Activated T-helper 17 cell treated with anti-CD3 and anti-CD28 coated beads, Interleukin-2, amount 50 U/mL, for 72 hours (primary cell): ENCODE results near the gene RASAL3. TPM values are rescaled to one million over a fixed set of nuclear protein-coding genes. Genes with fewer than 3 reads are reported as not detected.

Source experiments
- ATAC-seq: fragments of 150-1000 bp; cut with Tn5 transposase; replicated peaks from 2 replicates; pipeline ENCODE4 v1.10.0; 2021; ENCODE audit warnings: mild to moderate bottlenecking, moderate library complexity
- H3K27ac Mint-ChIP-seq: one replicate; pipeline ENCODE4 v1.8.0; 2022; ENCODE audit warnings: mixed read lengths
- H3K27me3 Mint-ChIP-seq: one replicate; pipeline ENCODE4 v1.8.0; 2022; ENCODE audit warnings: mixed read lengths
- H3K36me3 Mint-ChIP-seq: one replicate; pipeline ENCODE4 v1.8.0; 2022; ENCODE audit warnings: low read depth, mild to moderate bottlenecking, mixed read lengths
- H3K4me1 Mint-ChIP-seq: one replicate; pipeline ENCODE4 v1.8.0; 2022; ENCODE audit warnings: mixed read lengths
- H3K4me3 Mint-ChIP-seq: one replicate; pipeline ENCODE4 v1.8.0; 2022; ENCODE audit warnings: mild to moderate bottlenecking, mixed read lengths
- H3K9me3 Mint-ChIP-seq: one replicate; pipeline ENCODE4 v1.8.0; 2022; ENCODE audit warnings: mixed read lengths
- total RNA-seq, 2 donors: library from RNA; stranded (reverse); gene quantifications; one replicate each; pipeline ENCODE4 v1.2.3, GENCODE V29; 2022

The RASAL3 gene
- total RNA-seq, 2 donors from 2014 or later = 126 to 134 TPM

DNA sequence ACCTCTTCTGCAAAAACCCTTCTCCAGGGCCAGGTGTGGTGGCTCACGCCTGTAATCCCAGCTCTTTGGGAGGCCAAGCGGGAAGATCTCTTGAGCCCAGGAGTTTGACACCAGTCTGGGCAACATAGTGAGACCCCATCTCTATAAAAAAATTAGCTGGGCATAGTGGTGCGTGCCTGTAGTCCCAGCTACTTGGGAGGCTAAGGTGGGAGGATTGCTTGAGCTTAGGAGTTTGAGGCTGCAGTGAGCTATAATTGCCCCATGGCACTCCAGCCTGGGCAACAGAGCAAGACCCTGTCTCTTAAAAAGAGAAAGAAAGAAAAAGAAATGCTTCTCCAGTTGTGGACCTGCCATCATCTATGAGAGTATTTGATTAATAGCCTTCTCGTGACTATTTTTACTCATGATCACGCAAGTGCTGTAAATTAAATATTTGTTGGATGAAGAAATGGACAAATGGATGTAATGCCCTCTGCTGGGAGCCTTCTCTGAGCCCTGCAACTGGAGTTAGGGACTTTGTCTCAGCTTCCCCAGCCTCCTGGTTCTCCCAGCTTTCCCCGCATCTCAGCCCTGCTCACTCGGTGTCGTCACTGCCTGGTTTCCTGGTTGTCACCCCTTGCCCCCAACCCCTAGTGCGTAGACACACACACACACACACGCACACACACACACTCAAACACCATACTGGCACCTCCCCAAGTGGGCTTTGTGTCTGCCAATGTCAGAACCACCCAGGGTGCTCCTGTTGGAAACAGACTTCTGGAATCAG, 26.8 kb downstream of the RASAL3 start:
- Mint-ChIP-seq H3K27me3 (no peaks in the 10 kb centered on the region), H3K9me3 (no peaks in the 10 kb centered on the region), H3K36me3 (peaks cover 6% of the 10 kb centered on the region), H3K4me3 (no peak overlapping the region), H3K27ac (no peak overlapping the region), H3K4me1 (peaks cover 7% of the 10 kb centered on the region)
- no peak for ATAC-seq

DNA sequence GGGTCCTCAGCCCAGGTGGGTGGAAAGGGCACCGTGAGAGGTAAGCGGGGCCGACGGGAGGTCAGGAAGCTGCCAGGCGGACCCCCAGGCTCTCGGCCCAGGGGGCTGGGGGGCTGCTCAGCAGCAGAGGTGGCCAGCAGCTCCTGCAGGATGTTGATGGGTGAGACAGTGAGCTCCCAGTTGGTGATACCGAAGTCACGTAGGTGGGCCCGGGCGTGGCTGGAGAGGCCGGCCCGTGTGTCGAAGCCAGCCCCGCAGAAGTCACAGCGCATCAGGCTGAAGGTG, 27.6 kb downstream of the RASAL3 start:
- Mint-ChIP-seq H3K27ac (no peak overlapping the region), H3K36me3 (peaks cover 10% of the 10 kb centered on the region), H3K27me3 (no peaks in the 10 kb centered on the region), H3K4me1 (peaks cover 9% of the 10 kb centered on the region), H3K9me3 (no peaks in the 10 kb centered on the region), H3K4me3 (no peak overlapping the region)
- no peak for ATAC-seq

DNA sequence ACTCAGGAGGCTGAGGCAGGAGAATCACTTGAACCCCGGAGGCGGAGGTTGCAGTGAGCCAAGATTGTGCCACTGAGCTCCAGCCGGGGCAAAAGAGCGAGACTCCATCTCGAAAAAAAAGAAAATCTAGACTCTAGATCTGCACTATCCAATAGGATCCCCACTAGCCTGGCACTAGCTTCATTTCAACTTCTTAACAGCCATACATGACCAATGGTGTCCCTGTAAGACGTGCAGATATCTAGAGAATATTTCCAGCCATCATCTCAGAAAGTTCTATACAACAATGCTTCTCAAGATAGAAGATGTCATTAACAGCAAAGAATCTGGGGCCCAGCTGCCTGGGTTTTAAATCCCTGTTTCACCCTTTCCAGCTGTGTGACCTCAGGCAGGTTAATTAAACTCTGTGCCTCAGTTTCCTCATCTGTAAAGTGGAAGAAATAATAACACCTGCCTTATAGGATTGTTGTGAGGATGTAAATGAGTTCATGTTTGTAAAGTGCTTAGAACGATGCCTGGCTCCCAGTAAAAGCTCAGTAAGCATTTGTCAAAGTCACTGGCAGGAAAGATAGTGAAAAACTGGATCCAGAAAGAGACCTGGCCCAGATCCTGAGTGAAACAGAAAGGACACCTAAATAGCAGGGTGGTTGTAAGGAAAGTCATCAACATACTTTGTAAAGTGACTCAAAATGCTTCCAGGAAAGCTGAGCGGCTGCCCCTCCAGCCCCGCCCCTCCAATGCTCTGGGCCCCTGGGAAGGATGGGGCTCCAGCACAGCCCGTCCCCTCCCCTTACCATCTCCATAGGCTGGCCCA, 28.1 kb downstream of the RASAL3 start:
- H3K27ac Mint-ChIP-seq = no peak overlapping the region
- no peaks in the 10 kb centered on the region for H3K9me3 Mint-ChIP-seq
- H3K4me1 Mint-ChIP-seq = peaks cover 14% of the 10 kb centered on the region
- no peak overlapping the region for H3K4me3 Mint-ChIP-seq
- H3K36me3 Mint-ChIP-seq = peaks cover 15% of the 10 kb centered on the region
- no peak for ATAC-seq
- H3K27me3 Mint-ChIP-seq = no peaks in the 10 kb centered on the region

DNA sequence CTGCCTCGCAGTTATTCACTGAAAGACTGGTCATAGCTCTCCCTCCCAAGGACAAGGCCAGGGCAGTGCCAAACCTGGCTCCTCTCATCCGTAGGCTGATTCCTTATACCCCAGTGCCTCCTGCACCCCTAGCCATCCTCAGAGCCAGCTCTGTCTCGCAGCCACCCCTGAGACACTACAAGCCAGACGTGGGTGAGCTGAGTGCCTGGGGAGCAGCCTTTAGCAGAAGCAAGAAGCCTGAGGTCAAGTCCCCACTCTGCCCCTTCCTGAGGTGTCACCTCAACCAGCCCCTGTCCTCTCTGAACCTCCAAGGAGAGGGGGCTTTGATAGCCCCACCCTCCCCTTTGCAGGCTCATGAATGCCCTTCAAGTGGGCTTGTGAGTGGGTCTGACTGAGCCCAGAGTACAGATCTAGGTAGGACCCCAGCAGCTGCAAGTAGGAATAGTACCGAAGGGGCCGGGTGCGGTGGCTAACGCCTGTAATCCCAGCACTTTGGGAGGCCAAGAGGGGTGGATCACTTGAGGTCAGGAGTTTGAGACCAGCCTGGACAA, 30.8 kb downstream of the RASAL3 start:
- ATAC-seq = no peak
- Mint-ChIP-seq H3K4me1 (peaks cover 20% of the 10 kb centered on the region), H3K27ac (peak overlapping the region; percentile 99), H3K4me3 (peak overlapping the region; percentile 99), H3K36me3 (peaks cover 22% of the 10 kb centered on the region), H3K27me3 (no peaks in the 10 kb centered on the region), H3K9me3 (no peaks in the 10 kb centered on the region)

DNA sequence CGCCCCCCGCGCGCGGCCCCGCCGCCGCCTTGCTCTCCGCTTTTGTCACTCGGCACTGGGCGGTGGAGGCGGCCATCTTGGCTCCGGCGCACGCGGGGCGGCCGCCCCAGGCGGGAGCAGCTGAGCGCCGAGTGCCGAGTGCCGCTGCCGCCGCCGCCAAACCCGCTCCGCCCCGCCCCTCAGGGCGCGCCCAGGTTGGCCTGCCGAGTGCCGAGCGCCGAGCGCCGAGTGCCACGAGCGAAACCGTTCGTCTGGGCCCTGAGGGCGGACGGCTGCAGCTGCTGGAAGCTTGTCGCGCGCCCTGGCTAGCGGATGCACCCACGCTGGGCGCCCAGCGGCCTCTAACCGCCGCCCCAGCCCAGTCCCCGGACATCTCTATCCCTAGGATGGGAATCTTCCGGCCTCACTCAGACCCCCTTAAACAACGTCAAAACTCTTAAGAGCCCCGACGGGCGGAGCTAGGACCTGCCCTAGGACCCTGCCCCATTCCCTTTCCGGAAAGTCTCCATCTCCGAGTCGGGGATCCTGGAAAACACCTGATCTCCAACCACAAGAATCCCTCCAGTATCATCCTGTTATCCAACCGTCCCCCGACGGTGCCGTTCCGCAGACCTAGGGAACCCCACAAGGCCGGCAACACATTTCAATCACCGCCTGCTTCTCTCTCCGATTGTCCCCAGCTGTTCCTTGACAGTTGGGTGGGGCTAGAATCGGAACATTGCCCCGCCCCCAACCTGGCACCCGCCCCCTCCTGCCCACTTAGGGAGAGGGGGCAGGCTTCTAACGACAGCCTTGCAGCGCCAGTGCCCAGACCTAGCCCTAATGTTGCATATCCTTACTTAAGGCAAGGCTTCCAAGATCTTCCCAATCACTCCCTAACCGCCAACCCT, 31.5 kb downstream of the RASAL3 start:
- Mint-ChIP-seq H3K4me3 (peak overlapping the region; percentile 99), H3K36me3 (peaks cover 22% of the 10 kb centered on the region), H3K4me1 (peaks cover 20% of the 10 kb centered on the region), H3K27me3 (no peaks in the 10 kb centered on the region), H3K27ac (peak overlapping the region; percentile 99), H3K9me3 (no peaks in the 10 kb centered on the region)
- peak; percentile 91 for ATAC-seq

DNA sequence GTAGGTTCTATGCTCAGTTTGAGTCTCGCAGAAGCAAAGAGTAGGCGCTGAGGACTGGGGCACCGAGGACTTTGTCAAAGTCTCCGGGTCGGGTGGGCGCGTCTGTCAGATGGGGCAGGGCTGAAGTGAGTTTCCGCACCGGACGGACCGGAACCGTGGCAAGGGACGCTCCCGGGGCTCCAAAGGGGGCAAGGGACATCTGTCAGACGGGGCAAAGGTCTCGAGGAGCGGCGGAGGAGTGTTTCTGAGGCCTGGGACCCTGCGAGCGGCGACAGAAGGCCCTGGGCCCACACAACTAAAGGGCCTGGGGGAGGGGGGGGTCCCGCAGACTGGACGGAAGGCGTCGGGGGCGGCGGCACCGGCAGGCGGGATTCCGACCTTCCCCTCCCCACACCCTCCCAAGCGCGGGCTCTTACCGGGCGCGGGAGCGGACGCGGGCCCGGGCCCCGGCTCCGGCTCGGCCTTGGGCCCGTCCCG, 32.3 kb downstream of the RASAL3 start:
- H3K4me3 Mint-ChIP-seq = peak overlapping the region; percentile 92
- H3K9me3 Mint-ChIP-seq = no peaks in the 10 kb centered on the region
- peaks cover 27% of the 10 kb centered on the region for H3K36me3 Mint-ChIP-seq
- H3K4me1 Mint-ChIP-seq = peaks cover 20% of the 10 kb centered on the region
- ATAC-seq = peak; percentile 5
- H3K27ac Mint-ChIP-seq = peak overlapping the region; percentile 96
- no peaks in the 10 kb centered on the region for H3K27me3 Mint-ChIP-seq

GRCh38 chr19:15431396-15432017, 32.8 kb downstream of the RASAL3 start:
- Mint-ChIP-seq H3K4me1 (peaks cover 20% of the 10 kb centered on the region), H3K4me3 (peak overlapping the region; percentile 92), H3K36me3 (peaks cover 32% of the 10 kb centered on the region), H3K9me3 (no peaks in the 10 kb centered on the region), H3K27me3 (no peaks in the 10 kb centered on the region), H3K27ac (peak overlapping the region; percentile 96)
- no peak for ATAC-seq

DNA sequence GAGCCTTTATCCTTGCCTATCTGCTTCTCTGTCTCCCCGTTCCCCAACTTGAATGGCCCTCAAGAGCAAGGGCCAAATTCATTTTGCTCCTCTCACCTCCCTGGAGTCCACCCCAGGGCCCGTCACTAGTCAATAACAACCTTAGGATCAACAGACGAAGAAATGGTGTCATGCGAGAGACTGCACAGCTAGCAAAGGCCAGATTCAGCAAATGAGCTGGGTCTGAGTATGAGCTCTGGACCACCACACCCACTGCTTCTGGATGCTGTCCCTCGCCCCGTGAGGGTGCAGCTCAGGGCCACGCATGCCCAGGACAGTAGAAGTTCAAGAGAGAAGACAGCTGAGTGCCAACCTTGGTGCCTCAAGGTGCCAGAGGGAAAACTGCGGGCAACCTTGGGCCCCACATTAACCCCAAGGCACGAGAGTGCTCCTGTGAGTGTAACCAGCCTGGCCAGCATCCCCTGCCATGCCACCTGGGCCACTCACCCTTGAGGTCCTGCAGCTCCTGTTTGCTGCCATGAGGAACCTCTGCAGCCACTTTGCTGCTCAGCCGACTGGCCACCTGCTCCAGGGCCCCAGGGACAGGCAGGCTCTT, 33.7 kb downstream of the RASAL3 start:
- Mint-ChIP-seq H3K36me3 (peaks cover 41% of the 10 kb centered on the region), H3K4me3 (peak overlapping the region; percentile 92), H3K27me3 (no peaks in the 10 kb centered on the region), H3K9me3 (no peaks in the 10 kb centered on the region), H3K27ac (peak overlapping the region; percentile 38), H3K4me1 (peaks cover 20% of the 10 kb centered on the region)
- no peak for ATAC-seq

DNA sequence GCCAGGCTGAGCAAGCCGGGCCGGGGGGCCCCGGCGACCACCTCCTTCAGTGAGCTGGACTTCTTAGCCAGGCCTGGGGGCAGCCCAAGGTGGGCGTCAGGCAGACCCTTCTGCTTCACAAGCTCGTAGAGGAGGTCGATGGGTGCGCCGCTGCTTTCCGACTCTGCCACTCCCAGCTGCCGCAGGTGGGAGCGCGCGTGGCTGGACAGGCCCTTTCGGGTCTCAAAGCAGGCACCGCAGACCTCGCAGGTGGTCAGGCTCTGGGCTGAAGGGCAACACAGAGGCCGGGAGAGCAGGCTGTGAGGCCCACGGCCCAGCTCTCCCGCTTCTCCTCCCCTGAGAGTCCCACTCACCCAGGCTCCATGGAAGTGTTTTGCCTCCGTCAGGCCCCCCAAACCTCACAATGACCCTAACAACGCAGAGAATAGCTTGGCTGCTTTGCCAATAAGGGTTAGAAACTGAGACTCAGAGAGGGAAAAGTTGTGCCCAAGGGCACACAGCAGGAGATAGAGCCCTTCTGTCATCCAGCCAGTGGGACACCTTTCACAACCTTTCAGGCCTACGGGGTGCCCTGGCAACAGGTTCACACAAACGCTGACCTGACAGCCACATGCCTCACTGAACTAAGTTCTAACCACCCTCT, 34.4 kb downstream of the RASAL3 start:
- no peak for ATAC-seq

GRCh38 chr19:15428956-15429824, 35.2 kb downstream of the RASAL3 start:
- no peaks in the 10 kb centered on the region for H3K27me3 Mint-ChIP-seq
- H3K4me3 Mint-ChIP-seq = no peak overlapping the region
- no peaks in the 10 kb centered on the region for H3K9me3 Mint-ChIP-seq
- H3K27ac Mint-ChIP-seq = no peak overlapping the region
- peaks cover 46% of the 10 kb centered on the region for H3K36me3 Mint-ChIP-seq
- peaks cover 20% of the 10 kb centered on the region for H3K4me1 Mint-ChIP-seq
- no peak for ATAC-seq

More for the DNA sequence above, 34.4 kb downstream of the RASAL3 start:
- H3K27me3 Mint-ChIP-seq = no peaks in the 10 kb centered on the region
- peak overlapping the region; percentile 92 for H3K4me3 Mint-ChIP-seq
- no peaks in the 10 kb centered on the region for H3K9me3 Mint-ChIP-seq
- H3K27ac Mint-ChIP-seq = peak overlapping the region; percentile 38
- peaks cover 44% of the 10 kb centered on the region for H3K36me3 Mint-ChIP-seq
- peaks cover 20% of the 10 kb centered on the region for H3K4me1 Mint-ChIP-seq

- Mint-ChIP-seq H3K9me3 (no peaks in the 10 kb centered on the region), H3K4me3 (no peak overlapping the region), H3K4me1 (peaks cover 14% of the 10 kb centered on the region), H3K27ac (no peak overlapping the region), H3K27me3 (no peaks in the 10 kb centered on the region), H3K36me3 (peaks cover 54% of the 10 kb centered on the region)
- no peak for ATAC-seq
These were observed 36.3 kb downstream of the RASAL3 start for GRCh38 chr19:15427991-15428471.

DNA sequence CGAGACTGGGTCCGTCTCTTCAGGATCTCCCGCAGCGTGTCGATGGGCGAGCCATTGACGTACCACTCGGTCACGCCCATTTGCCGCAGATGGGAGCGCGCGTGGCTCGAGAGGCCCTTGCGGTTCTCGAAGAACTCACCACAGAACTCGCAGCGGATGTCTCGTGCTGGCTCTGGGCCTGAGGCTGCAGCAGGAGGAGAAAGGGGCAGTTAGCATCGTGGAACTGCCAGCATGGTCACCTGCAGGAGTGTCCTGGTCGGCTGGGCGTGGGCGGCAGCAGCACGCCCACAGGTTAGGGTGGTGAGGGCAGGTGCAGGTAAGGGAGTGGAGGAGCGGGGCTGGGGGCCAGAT, 37.0 kb downstream of the RASAL3 start:
- H3K9me3 Mint-ChIP-seq = no peaks in the 10 kb centered on the region
- no peak overlapping the region for H3K27ac Mint-ChIP-seq
- H3K27me3 Mint-ChIP-seq = no peaks in the 10 kb centered on the region
- ATAC-seq = no peak
- peaks cover 58% of the 10 kb centered on the region for H3K36me3 Mint-ChIP-seq
- peaks cover 13% of the 10 kb centered on the region for H3K4me1 Mint-ChIP-seq
- no peak overlapping the region for H3K4me3 Mint-ChIP-seq
